Parathyroid adenoma (tissue), 2 donors: ENCODE results near the gene CLSTN2.

Source experiments
- H2AFZ ChIP-seq: fragments of 300-600 bp; sonication (generic); one replicate; pipeline ENCODE4 v1.7.0; 2017; ENCODE audit warnings: antibody characterized with exemption, mild to moderate bottlenecking
- H3K27ac ChIP-seq: fragments of 300-600 bp; sonication (generic); one replicate; pipeline ENCODE4 v1.7.0; 2017
- H3K27me3 ChIP-seq: fragments of 300-600 bp; sonication (generic); one replicate; pipeline ENCODE4 v1.7.0; 2017; ENCODE audit warnings: low read length; ENCODE audit not compliant: control insufficient read depth, insufficient read depth
- H3K36me3 ChIP-seq: fragments of 300-600 bp; sonication (generic); one replicate; pipeline ENCODE4 v1.7.0; 2017; ENCODE audit warnings: low read length; ENCODE audit not compliant: control insufficient read depth, insufficient read depth
- H3K4me1 ChIP-seq: fragments of 300-600 bp; sonication (generic); one replicate; pipeline ENCODE4 v1.7.0; 2017; ENCODE audit warnings: control low read depth
- H3K4me2 ChIP-seq: fragments of 300-600 bp; sonication (generic); one replicate; pipeline ENCODE4 v1.7.0; 2017; ENCODE audit warnings: low read length
- H3K4me3 ChIP-seq: fragments of 300-600 bp; sonication (generic); one replicate; pipeline ENCODE4 v1.7.0; 2017; ENCODE audit warnings: low read depth, low read length
- H3K79me2 ChIP-seq: fragments of 300-600 bp; sonication (generic); one replicate; pipeline ENCODE4 v1.7.0; 2017; ENCODE audit warnings: control low read depth
- H3K9ac ChIP-seq: fragments of 300-600 bp; sonication (generic); one replicate; pipeline ENCODE4 v1.7.0; 2017; ENCODE audit warnings: mild to moderate bottlenecking
- H3K9me3 ChIP-seq: fragments of 300-600 bp; sonication (generic); one replicate; pipeline ENCODE4 v1.7.0; 2017; ENCODE audit warnings: low read length; ENCODE audit not compliant: control insufficient read depth
- CTCF ChIP-seq: fragments of 300-600 bp; sonication (generic); IDR thresholded peaks from one replicate; pipeline ENCODE4 v1.7.0; 2017; ENCODE audit warnings: antibody characterized with exemption, mild to moderate bottlenecking
- donor health status: primary hyperparathyroidism.

Gene CLSTN2

GRCh38 chr3:140284372-140284771, 349.4 kb downstream of the CLSTN2 start:
- H3K9me3 ChIP-seq = no peaks in the 10 kb centered on the region
- H3K27ac ChIP-seq = no peak overlapping the region
- no peaks in the 10 kb centered on the region for H3K4me1 ChIP-seq
- H2AFZ ChIP-seq = no peak overlapping the region
- H3K9ac ChIP-seq = no peak overlapping the region
- H3K4me3 ChIP-seq = no peak overlapping the region
- H3K27me3 ChIP-seq = no peaks in the 10 kb centered on the region
- no peaks in the 10 kb centered on the region for H3K36me3 ChIP-seq
- H3K79me2 ChIP-seq = no peaks in the 10 kb centered on the region
- no peak overlapping the region for H3K4me2 ChIP-seq
- no peak for TF ChIP-seq CTCF

DNA sequence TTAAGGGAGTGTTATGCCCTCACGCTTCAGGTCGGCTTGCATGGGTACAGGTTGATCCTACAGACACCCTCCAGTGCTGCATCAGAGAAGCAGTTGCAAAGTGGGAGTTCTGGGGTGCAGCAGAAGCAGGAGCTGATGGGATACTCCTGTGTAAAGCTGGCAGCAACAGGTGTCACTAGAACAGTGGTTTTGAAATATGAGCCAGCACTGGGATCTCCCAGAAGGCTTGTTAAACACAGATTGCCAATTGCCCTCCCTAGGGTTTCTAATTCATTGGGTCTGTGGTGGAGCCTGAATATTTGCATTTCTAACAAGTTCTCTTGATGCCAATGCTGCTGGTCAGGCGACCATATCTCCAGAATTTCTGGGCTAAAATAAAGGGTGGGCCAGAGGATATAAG, 350.4 kb downstream of the CLSTN2 start:
- TF ChIP-seq CTCF = no peak
- Histone ChIP-seq H3K36me3 (no peaks in the 10 kb centered on the region), H3K27ac (no peak overlapping the region), H3K9ac (no peak overlapping the region), H3K4me3 (no peak overlapping the region), H3K4me2 (no peak overlapping the region), H3K79me2 (no peaks in the 10 kb centered on the region), H3K9me3 (no peaks in the 10 kb centered on the region), H2AFZ (no peak overlapping the region), H3K4me1 (no peaks in the 10 kb centered on the region), H3K27me3 (no peaks in the 10 kb centered on the region)

DNA sequence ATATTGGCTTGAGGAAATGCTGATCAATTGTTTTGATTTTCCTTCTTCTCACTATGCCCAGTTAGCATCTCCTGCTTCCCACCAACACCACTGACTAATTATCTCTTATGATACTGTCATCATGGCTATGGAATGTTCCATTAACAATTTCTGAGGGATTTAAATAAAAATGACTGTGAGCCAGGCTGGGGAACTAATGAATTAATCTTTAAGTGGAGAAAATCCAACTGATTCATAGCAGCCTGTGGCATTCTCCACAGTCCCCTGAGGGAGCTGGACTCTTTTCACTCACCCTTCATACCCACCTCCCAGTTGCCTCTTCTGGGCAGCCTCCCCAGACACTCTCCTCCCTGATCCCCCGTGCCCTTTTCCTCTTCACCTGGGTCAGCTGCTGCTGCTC, 353.6 kb downstream of the CLSTN2 start:
- no peak overlapping the region for H3K4me3 ChIP-seq
- H3K27ac ChIP-seq = no peak overlapping the region
- no peaks in the 10 kb centered on the region for H3K36me3 ChIP-seq
- H2AFZ ChIP-seq = no peak overlapping the region
- TF ChIP-seq CTCF = no peak
- H3K4me2 ChIP-seq = no peak overlapping the region
- no peaks in the 10 kb centered on the region for H3K79me2 ChIP-seq
- no peaks in the 10 kb centered on the region for H3K4me1 ChIP-seq
- H3K9ac ChIP-seq = no peak overlapping the region
- H3K27me3 ChIP-seq = no peaks in the 10 kb centered on the region
- H3K9me3 ChIP-seq = no peaks in the 10 kb centered on the region

DNA sequence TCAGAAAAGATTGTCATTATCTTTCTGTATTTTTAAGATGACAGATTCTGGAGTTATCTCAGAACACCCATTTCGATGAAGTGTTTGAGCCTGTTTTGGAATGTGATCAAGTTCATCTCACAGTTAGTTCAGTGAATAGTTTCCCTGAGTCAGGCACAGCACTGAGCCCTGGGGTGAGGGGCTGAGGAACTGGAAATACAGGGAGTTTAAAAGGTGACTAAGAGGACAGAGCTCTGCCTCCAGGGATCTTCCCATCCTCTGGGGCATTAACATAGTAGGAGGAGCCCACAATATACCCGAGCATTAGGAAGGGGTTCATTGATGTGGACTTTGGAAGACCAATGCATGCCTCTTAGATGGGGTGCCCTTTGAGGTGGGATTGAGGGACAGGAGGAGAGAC, 355.1 kb downstream of the CLSTN2 start:
- Histone ChIP-seq H3K9ac (no peak overlapping the region), H2AFZ (no peak overlapping the region), H3K4me2 (no peak overlapping the region), H3K9me3 (no peaks in the 10 kb centered on the region), H3K36me3 (no peaks in the 10 kb centered on the region), H3K4me3 (no peak overlapping the region), H3K79me2 (no peaks in the 10 kb centered on the region), H3K4me1 (no peaks in the 10 kb centered on the region), H3K27me3 (no peaks in the 10 kb centered on the region), H3K27ac (no peak overlapping the region)
- TF ChIP-seq CTCF = no peak

DNA sequence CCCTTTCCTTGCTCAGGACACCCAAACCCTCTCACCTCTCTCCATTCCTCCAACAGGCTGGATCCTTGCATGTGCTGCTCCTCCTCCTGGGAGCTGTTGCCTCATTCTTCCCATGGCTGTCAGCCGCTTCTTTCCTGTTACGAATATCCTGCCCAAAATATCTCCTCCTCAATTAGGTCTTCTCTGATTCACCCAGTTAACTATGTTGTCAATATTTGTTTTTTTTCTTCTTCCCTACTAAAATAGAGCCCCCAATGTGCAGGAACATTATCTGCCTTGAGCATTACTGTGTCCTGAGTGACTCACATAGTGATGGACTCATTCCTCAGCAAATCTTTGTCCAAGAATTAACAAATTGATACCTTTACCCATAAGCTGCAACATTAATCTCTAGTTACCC, 357.2 kb downstream of the CLSTN2 start:
- Histone ChIP-seq H3K4me3 (no peak overlapping the region), H2AFZ (no peak overlapping the region), H3K27me3 (no peaks in the 10 kb centered on the region), H3K36me3 (no peaks in the 10 kb centered on the region), H3K9ac (no peak overlapping the region), H3K9me3 (no peaks in the 10 kb centered on the region), H3K27ac (no peak overlapping the region), H3K79me2 (no peaks in the 10 kb centered on the region), H3K4me2 (no peak overlapping the region), H3K4me1 (no peaks in the 10 kb centered on the region)
- no peak for TF ChIP-seq CTCF
